Suprapubic skin (tissue), 4 donors: ENCODE data around the gene CFAP126. TPM values are rescaled to one million over a fixed set of nuclear protein-coding genes. Genes with fewer than 3 reads are reported as not detected.

Experiments used
- DNase-seq, 2 donors: peaks; one replicate each; pipeline ENCODE4 v3.0.0-alpha.2; 2019; ENCODE audit warnings: low spot score in 2 of 2
- H3K27ac ChIP-seq: fragments of 200-600 bp; sonication (generic); one replicate; pipeline ENCODE4 v1.5.1; 2019
- H3K27me3 ChIP-seq: fragments of 200-600 bp; sonication (generic); one replicate; pipeline ENCODE4 v1.5.1; 2019
- H3K36me3 ChIP-seq: fragments of 200-600 bp; sonication (generic); one replicate; pipeline ENCODE4 v1.5.1; 2019
- H3K4me1 ChIP-seq: fragments of 200-600 bp; sonication (generic); one replicate; pipeline ENCODE4 v1.5.1; 2019
- H3K4me3 ChIP-seq: fragments of 200-600 bp; sonication (generic); one replicate; pipeline ENCODE4 v1.5.1; 2019; ENCODE audit warnings: mild to moderate bottlenecking
- H3K9me3 ChIP-seq: fragments of 200-600 bp; sonication (generic); one replicate; pipeline ENCODE4 v1.5.1; 2019
- CTCF ChIP-seq, 2 donors: fragments of 200-600 bp in 1 of 2; fragments of 450-650 bp in 1 of 2; sonication (generic) in 1 of 2; IDR thresholded peaks; one replicate each; pipeline ENCODE4 v1.5.1; 2016 to 2019; ENCODE audit warnings: antibody characterized with exemption in 2 of 2, mild to moderate bottlenecking in 1 of 2, moderate library complexity in 1 of 2
- EP300 ChIP-seq: sonication (generic); formaldehyde crosslinking; IDR thresholded peaks from one replicate; pipeline ENCODE4 v1.6.1; 2017; ENCODE audit warnings: antibody characterized with exemption
- POLR2A ChIP-seq, 2 donors: fragments of 450-650 bp; IDR thresholded peaks; one replicate each; pipeline ENCODE4 v1.6.1; 2017; ENCODE audit warnings: antibody characterized with exemption in 2 of 2, mild to moderate bottlenecking in 2 of 2, moderate library complexity in 2 of 2
- POLR2AphosphoS5 ChIP-seq, 3 donors: sonication (generic); formaldehyde crosslinking; IDR thresholded peaks; one replicate each; pipeline ENCODE4 v1.6.1; 2017; ENCODE audit warnings: antibody characterized with exemption in 3 of 3
- WGBS: methylation state at CpG from one replicate; pipeline ENCODE4 v1.1.5; 2018; 5-methylcytosine and 5-hydroxymethylcytosine counted together
- total RNA-seq, 4 donors: library from RNA; depleted of rRNA; stranded (reverse); fragments of >200 nt; gene quantifications; one replicate each; pipeline ENCODE4 v1.1.0, GENCODE V29; 2016

The CFAP126 gene
- total RNA-seq, 4 donors from 2014 or later: not detected

DNA sequence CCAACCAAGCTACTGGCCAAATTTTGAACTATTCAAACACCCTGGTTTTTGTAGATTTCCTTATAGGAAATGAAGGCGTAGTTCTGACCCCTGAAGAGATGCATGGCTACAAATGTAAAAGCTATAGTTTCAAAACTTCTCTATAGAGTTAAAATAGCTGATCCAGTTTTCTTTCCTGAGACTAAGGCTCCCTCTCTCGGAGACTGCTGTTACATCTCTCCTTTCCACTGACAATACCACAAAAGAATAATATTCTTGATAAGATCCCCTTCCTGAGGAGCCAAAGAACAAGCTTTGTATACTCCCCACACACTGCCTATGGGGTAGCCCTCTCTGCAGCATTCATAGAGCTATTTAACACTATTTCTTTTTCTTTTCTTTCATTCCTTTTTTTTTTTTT lies 6.7 kb upstream of the CFAP126 start:
- TF ChIP-seq EP300: no peak
- no peak for TF ChIP-seq POLR2A (IDR thresholded peaks at IDR 0.05)
- TF ChIP-seq POLR2AphosphoS5 (IDR thresholded peaks at IDR 0.05): no peak
- no peak for TF ChIP-seq CTCF (IDR thresholded peaks at IDR 0.05)
- no peaks in the 10 kb centered on the region for H3K36me3 ChIP-seq
- H3K27me3 ChIP-seq: no peaks in the 10 kb centered on the region
- H3K4me1 ChIP-seq: no peaks in the 10 kb centered on the region
- no peak for DNase-seq
- H3K27ac ChIP-seq: no peak overlapping the region
- no peaks in the 10 kb centered on the region for H3K9me3 ChIP-seq
- 55% methylated on average over 2 of the region's 2 CpGs for WGBS
- no peak overlapping the region for H3K4me3 ChIP-seq

- H3K4me3 ChIP-seq: no peak overlapping the region
- no peak for DNase-seq
- TF ChIP-seq POLR2AphosphoS5 (IDR thresholded peaks at IDR 0.05) (no peak), POLR2A (IDR thresholded peaks at IDR 0.05) (no peak), CTCF (IDR thresholded peaks at IDR 0.05) (no peak), EP300 (no peak)
Measured at GRCh38 chr1:161373442-161373841, 5.8 kb upstream of the CFAP126 start.

GRCh38 chr1:161365207-161365606 lies 2.5 kb downstream of the CFAP126 start:
- H3K9me3 ChIP-seq: no peaks in the 10 kb centered on the region
- no peak overlapping the region for H3K4me3 ChIP-seq
- H3K27ac ChIP-seq: no peak overlapping the region
- peaks cover 29% of the 10 kb centered on the region for H3K36me3 ChIP-seq
- TF ChIP-seq POLR2A (IDR thresholded peaks at IDR 0.05): no peak
- no peak for TF ChIP-seq CTCF (IDR thresholded peaks at IDR 0.05)
- TF ChIP-seq EP300: no peak
- no peak for TF ChIP-seq POLR2AphosphoS5 (IDR thresholded peaks at IDR 0.05)
- no peaks in the 10 kb centered on the region for H3K4me1 ChIP-seq
- no peak for DNase-seq
- H3K27me3 ChIP-seq: no peaks in the 10 kb centered on the region

More at GRCh38 chr1:161373442-161373841, 5.8 kb upstream of the CFAP126 start:
- Histone ChIP-seq H3K9me3 (no peaks in the 10 kb centered on the region), H3K4me1 (no peaks in the 10 kb centered on the region), H3K27me3 (no peaks in the 10 kb centered on the region), H3K27ac (no peak overlapping the region), H3K36me3 (no peaks in the 10 kb centered on the region)

GRCh38 chr1:161364332-161364731 lies 3.3 kb downstream of the CFAP126 start:
- Histone ChIP-seq H3K36me3 (peaks cover 29% of the 10 kb centered on the region), H3K27ac (no peak overlapping the region), H3K9me3 (no peaks in the 10 kb centered on the region), H3K27me3 (no peaks in the 10 kb centered on the region), H3K4me1 (no peaks in the 10 kb centered on the region), H3K4me3 (no peak overlapping the region)
- no peak for DNase-seq
- TF ChIP-seq CTCF (IDR thresholded peaks at IDR 0.05) (no peak), EP300 (no peak), POLR2AphosphoS5 (IDR thresholded peaks at IDR 0.05) (no peak), POLR2A (IDR thresholded peaks at IDR 0.05) (no peak)

GRCh38 chr1:161359291-161359690 lies 8.4 kb downstream of the CFAP126 start:
- Histone ChIP-seq H3K9me3 (no peaks in the 10 kb centered on the region), H3K36me3 (peaks cover 23% of the 10 kb centered on the region), H3K4me3 (no peak overlapping the region), H3K27ac (peak overlapping the region; percentile 15), H3K4me1 (no peaks in the 10 kb centered on the region), H3K27me3 (no peaks in the 10 kb centered on the region)
- TF ChIP-seq POLR2AphosphoS5 (IDR thresholded peaks at IDR 0.05) (no peak), POLR2A (IDR thresholded peaks at IDR 0.05) (no peak), EP300 (no peak), CTCF (IDR thresholded peaks at IDR 0.05) (no peak)
- DNase-seq: no peak
